Panc1 (cell line): Measurements from ENCODE around the gene CSF3R. TPM values are rescaled to one million over a fixed set of nuclear protein-coding genes. Genes with fewer than 3 reads are reported as not detected.

Experiments used
- ATAC-seq: fragments of 200-7000 bp; cut with Tn5 transposase; 2 replicates; pipeline ENCODE4 v1.9.1; 2020; ENCODE audit warnings: mild to moderate bottlenecking, moderate library complexity
- BruUV-seq: library from RNA; stranded (reverse); fragments of 400-500 nt; replicated peaks from 2 replicates; lab custom pipeline; 2021; lab: Mats Ljungman, UMichigan
- CTCF ChIA-PET: fragments of 300-600 bp; sonication (Branson Sonifier 250); formaldehyde crosslinking; loops from one replicate; lab custom pipeline; 2022; ENCODE audit warnings: antibody characterized with exemption; lab: Charles Lee
- POLR2A ChIA-PET: fragments of 300-600 bp; sonication (Branson Sonifier 250); formaldehyde crosslinking; loops from one replicate; lab custom pipeline; 2022; ENCODE audit warnings: antibody characterized with exemption; lab: Charles Lee
- DNase-seq: peaks from one replicate; pipeline ENCODE4 v3.0.0-alpha.2; 2010; ENCODE audit warnings: low read depth, low spot score
- H3K27ac ChIP-seq: 2 replicates; pipeline ENCODE4 v1.5.1; 2011; ENCODE audit warnings: mild to moderate bottlenecking, low read length, inconsistent platforms
- H3K27me3 ChIP-seq: fragments of 200-500 bp; sonication (Bioruptor generic); 2 replicates; pipeline ENCODE4 v1.6.0; 2014; ENCODE audit warnings: low read length, inconsistent platforms; ENCODE audit not compliant: control insufficient read depth, insufficient read depth
- H3K36me3 ChIP-seq: fragments of 200-500 bp; sonication (Bioruptor generic); 2 replicates; pipeline ENCODE4 v1.5.1; 2014; ENCODE audit warnings: inconsistent platforms, mild to moderate bottlenecking, low read length, moderate library complexity; ENCODE audit not compliant: control insufficient read depth, insufficient read depth
- H3K4me1 ChIP-seq: 2 replicates; pipeline ENCODE4 v1.5.1; 2011; ENCODE audit warnings: inconsistent platforms, mild to moderate bottlenecking, low read length, moderate library complexity; ENCODE audit not compliant: control insufficient read depth, insufficient read depth
- H3K4me3 ChIP-seq, 2 experiments: 2 replicates each; pipeline ENCODE4 v1.5.1; 2011 to 2012; ENCODE audit warnings: low read depth in 2 of 2, low read length in 2 of 2, mild to moderate bottlenecking in 2 of 2, inconsistent platforms in 1 of 2, moderate library complexity in 1 of 2
- H3K9me3 ChIP-seq: fragments of 200-500 bp; sonication (Bioruptor generic); 2 replicates; pipeline ENCODE4 v1.5.1; 2014; ENCODE audit warnings: low read depth, mild to moderate bottlenecking, inconsistent platforms, low read length, moderate library complexity; ENCODE audit not compliant: control insufficient read depth, insufficient read depth
- POLR2AphosphoS5 ChIP-seq: IDR thresholded peaks from 2 replicates; pipeline ENCODE4 v1.6.1; 2012; ENCODE audit warnings: mild to moderate bottlenecking, low read depth, low read length, moderate library complexity
- SIN3A ChIP-seq: IDR thresholded peaks from 2 replicates; pipeline ENCODE4 v1.6.1; 2012; ENCODE audit warnings: low read depth, mild to moderate bottlenecking, low read length, moderate library complexity, borderline replicate concordance; ENCODE audit not compliant: insufficient read depth
- TCF7L2 ChIP-seq: IDR thresholded peaks from 2 replicates; pipeline ENCODE4 v1.6.1; 2011; ENCODE audit warnings: mild to moderate bottlenecking, low read depth, low read length, inconsistent platforms
- in situ Hi-C: cut with HindIII; loops from 2 replicates; pipeline ENCODE4 v1.10.0; 2016; ENCODE audit warnings: low sequenced_read_pairs, low pct_unique_long_range_greater_than_20kb
- intact Hi-C: fragments of 100-400 bp; cut with micrococcal nuclease; formaldehyde crosslinking; loops from one replicate; pipeline ENCODE4 v1.10.0; 2022; ENCODE audit not compliant: unreplicated experiment
- total RNA-seq: library from RNA; stranded (reverse); gene quantifications from one replicate; pipeline ENCODE4 v1.2.1, GENCODE V29; 2021; ENCODE audit not compliant: unreplicated experiment
- TF ChIP-seq, protein P1 (sequence below), 2 experiments: IDR thresholded peaks; 2 replicates each; pipeline ENCODE4 v1.6.1; 2011 to 2012; ENCODE audit warnings: low read depth in 2 of 2, control low read depth in 1 of 2, low read length in 1 of 2, mild to moderate bottlenecking in 1 of 2, moderate library complexity in 1 of 2; ENCODE audit not compliant: insufficient read depth in 1 of 2
- TF ChIP-seq, protein P2 (sequence below): fragments of 450-650 bp; IDR thresholded peaks from 2 replicates; pipeline ENCODE4 v1.5.1; 2017; ENCODE audit warnings: mild to moderate bottlenecking

CSF3R gene
- total RNA-seq, 1 experiment from 2014 or later: 0.31 TPM

DNA sequence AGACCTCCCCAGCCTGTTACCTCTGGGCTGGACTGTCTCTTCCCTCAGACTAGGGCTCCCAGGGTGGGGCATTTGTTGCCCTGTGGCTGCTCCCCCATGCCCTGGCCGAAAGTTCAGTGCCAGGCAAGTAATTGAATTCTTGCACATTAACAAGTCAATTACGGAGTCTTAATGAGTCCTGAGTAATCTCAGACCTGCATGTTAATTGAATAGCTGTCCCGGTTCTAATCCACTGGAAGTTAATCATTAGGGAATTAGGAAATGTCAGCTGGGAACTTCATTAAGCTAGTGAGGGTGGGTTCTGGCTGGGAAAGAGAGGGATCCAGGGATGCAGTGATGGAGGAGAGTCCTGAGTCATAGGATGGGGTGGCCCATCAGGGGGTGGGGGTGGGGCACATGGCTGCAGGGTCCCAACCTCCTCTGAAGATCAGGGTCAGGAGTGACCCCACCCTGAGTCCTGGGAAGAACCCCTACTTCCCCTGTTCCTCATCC, 47.1 kb upstream of the CSF3R start:
- in situ Hi-C loops: no loop called here
- ChIA-PET POLR2A (no interaction called here), CTCF (no interaction called here)
- no peaks in the 10 kb centered on the region for H3K9me3 ChIP-seq
- ATAC-seq (no peak), DNase-seq (no peak)
- H3K27ac ChIP-seq: no peak overlapping the region
- BruUV-seq: no TSS peak
- peaks cover 2% of the 10 kb centered on the region for H3K27me3 ChIP-seq
- no peaks in the 10 kb centered on the region for H3K36me3 ChIP-seq
- H3K4me1 ChIP-seq: no peaks in the 10 kb centered on the region
- intact Hi-C loops: no loop called here
- H3K4me3 ChIP-seq: no peak overlapping the region
- TF ChIP-seq, protein P1, sequence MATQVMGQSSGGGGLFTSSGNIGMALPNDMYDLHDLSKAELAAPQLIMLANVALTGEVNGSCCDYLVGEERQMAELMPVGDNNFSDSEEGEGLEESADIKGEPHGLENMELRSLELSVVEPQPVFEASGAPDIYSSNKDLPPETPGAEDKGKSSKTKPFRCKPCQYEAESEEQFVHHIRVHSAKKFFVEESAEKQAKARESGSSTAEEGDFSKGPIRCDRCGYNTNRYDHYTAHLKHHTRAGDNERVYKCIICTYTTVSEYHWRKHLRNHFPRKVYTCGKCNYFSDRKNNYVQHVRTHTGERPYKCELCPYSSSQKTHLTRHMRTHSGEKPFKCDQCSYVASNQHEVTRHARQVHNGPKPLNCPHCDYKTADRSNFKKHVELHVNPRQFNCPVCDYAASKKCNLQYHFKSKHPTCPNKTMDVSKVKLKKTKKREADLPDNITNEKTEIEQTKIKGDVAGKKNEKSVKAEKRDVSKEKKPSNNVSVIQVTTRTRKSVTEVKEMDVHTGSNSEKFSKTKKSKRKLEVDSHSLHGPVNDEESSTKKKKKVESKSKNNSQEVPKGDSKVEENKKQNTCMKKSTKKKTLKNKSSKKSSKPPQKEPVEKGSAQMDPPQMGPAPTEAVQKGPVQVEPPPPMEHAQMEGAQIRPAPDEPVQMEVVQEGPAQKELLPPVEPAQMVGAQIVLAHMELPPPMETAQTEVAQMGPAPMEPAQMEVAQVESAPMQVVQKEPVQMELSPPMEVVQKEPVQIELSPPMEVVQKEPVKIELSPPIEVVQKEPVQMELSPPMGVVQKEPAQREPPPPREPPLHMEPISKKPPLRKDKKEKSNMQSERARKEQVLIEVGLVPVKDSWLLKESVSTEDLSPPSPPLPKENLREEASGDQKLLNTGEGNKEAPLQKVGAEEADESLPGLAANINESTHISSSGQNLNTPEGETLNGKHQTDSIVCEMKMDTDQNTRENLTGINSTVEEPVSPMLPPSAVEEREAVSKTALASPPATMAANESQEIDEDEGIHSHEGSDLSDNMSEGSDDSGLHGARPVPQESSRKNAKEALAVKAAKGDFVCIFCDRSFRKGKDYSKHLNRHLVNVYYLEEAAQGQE (IDR thresholded peaks at IDR 0.05; ENCODE audit: insufficient read depth in 1 of 2, low read depth in 2 of 2, low read length in 1 of 2): no peak
- TF ChIP-seq, protein P2, sequence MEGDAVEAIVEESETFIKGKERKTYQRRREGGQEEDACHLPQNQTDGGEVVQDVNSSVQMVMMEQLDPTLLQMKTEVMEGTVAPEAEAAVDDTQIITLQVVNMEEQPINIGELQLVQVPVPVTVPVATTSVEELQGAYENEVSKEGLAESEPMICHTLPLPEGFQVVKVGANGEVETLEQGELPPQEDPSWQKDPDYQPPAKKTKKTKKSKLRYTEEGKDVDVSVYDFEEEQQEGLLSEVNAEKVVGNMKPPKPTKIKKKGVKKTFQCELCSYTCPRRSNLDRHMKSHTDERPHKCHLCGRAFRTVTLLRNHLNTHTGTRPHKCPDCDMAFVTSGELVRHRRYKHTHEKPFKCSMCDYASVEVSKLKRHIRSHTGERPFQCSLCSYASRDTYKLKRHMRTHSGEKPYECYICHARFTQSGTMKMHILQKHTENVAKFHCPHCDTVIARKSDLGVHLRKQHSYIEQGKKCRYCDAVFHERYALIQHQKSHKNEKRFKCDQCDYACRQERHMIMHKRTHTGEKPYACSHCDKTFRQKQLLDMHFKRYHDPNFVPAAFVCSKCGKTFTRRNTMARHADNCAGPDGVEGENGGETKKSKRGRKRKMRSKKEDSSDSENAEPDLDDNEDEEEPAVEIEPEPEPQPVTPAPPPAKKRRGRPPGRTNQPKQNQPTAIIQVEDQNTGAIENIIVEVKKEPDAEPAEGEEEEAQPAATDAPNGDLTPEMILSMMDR: no peak
- TF ChIP-seq POLR2AphosphoS5 (no peak), TCF7L2 (no peak), SIN3A (no peak)

DNA sequence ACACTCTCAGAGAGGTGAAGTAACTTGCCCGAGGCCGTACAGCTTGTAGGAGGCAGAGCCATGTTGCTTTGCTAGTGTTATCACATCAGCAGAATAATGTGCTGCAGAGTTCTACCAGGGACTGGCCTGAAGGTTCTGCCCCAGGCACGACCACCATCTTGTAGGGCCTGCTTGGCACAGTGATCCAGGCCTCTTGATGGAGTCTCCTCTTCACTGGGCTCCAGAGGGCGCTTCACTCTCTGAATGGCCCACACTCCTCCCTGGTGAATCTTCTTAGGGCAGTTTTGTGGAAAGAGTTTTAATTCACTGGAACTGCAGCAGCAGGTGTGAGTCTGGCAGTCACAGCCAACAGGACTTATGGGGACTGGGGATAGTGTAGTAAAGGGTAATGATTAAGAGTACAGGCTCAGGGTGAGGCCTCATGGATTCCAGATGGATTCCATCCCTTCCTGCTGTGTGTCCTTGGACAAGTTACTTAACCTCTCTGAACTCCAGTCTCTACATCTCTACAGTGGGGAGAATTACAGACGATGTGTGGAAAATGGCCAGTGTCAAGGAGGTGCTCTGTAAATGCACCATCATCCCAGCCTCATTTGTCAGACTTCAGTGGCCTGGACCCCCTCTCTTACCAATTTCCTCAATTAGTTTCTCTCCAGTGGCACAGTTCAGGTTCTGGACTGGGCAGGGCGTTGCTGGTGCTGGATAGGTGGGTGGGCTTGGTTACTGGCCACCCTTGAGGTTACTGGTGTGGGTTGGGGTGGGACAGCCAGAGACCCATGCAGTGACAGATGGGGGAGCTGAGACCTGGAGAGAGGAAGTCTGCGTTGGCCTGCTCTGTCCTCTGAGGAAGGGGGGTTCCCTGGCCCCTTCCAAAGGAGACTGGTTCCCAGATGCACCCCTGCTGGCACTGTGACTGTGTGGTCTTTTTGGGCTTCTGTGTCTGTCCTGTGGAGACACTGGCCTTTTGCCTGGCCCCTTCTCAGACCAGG, 45.9 kb upstream of the CSF3R start:
- in situ Hi-C loops: no loop called here
- no TSS peak for BruUV-seq
- TF ChIP-seq TCF7L2 (no peak), POLR2AphosphoS5 (no peak)

More for the DNA sequence above, 45.9 kb upstream of the CSF3R start:
- no peak for DNase-seq
- no peaks in the 10 kb centered on the region for H3K4me1 ChIP-seq
- H3K27ac ChIP-seq: no peak overlapping the region
- H3K27me3 ChIP-seq: peaks cover 2% of the 10 kb centered on the region
- no peaks in the 10 kb centered on the region for H3K36me3 ChIP-seq
- no peak overlapping the region for H3K4me3 ChIP-seq
- CTCF ChIA-PET: no interaction called here
- POLR2A ChIA-PET: no interaction called here
- H3K9me3 ChIP-seq: no peaks in the 10 kb centered on the region
- intact Hi-C loops: no loop called here
- ATAC-seq: peak; percentile 65; the same call in 1 of the 2 replicates
